Measurements from ENCODE around the gene AHNAK2.

GRCh38 chr14:104942586-104942985 lies 35.6 kb downstream of the AHNAK2 start:
- TF ChIP-seq ZNF444 (CRISPR knock-in tag; IDR thresholded peaks at IDR 0.05), result no peak
- no peak for TF ChIP-seq CBX5 (IDR thresholded peaks at IDR 0.05; ENCODE audit: borderline replicate concordance, low read depth)
- TF ChIP-seq, protein P1, sequence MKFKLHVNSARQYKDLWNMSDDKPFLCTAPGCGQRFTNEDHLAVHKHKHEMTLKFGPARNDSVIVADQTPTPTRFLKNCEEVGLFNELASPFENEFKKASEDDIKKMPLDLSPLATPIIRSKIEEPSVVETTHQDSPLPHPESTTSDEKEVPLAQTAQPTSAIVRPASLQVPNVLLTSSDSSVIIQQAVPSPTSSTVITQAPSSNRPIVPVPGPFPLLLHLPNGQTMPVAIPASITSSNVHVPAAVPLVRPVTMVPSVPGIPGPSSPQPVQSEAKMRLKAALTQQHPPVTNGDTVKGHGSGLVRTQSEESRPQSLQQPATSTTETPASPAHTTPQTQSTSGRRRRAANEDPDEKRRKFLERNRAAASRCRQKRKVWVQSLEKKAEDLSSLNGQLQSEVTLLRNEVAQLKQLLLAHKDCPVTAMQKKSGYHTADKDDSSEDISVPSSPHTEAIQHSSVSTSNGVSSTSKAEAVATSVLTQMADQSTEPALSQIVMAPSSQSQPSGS (CRISPR knock-in tag; IDR thresholded peaks at IDR 0.05), result no peak
- TF ChIP-seq, protein P2, sequence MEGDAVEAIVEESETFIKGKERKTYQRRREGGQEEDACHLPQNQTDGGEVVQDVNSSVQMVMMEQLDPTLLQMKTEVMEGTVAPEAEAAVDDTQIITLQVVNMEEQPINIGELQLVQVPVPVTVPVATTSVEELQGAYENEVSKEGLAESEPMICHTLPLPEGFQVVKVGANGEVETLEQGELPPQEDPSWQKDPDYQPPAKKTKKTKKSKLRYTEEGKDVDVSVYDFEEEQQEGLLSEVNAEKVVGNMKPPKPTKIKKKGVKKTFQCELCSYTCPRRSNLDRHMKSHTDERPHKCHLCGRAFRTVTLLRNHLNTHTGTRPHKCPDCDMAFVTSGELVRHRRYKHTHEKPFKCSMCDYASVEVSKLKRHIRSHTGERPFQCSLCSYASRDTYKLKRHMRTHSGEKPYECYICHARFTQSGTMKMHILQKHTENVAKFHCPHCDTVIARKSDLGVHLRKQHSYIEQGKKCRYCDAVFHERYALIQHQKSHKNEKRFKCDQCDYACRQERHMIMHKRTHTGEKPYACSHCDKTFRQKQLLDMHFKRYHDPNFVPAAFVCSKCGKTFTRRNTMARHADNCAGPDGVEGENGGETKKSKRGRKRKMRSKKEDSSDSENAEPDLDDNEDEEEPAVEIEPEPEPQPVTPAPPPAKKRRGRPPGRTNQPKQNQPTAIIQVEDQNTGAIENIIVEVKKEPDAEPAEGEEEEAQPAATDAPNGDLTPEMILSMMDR (IDR thresholded peaks at IDR 0.05 in 2 of 3, conservative IDR thresholded peaks at IDR 0.05 in 1 of 3; ENCODE audit: insufficient read depth in 2 of 3, low read depth in 1 of 3, low read length in 3 of 3), result no peak
- TF ChIP-seq CBX2 (IDR thresholded peaks at IDR 0.05; ENCODE audit: insufficient read depth, low read length, poor library complexity, severe bottlenecking), result no peak
- TF ChIP-seq POLR2A (conservative IDR thresholded peaks at IDR 0.05), result no peak
- no peak for TF ChIP-seq ZNF174 (CRISPR knock-in tag; IDR thresholded peaks at IDR 0.05)
- no peak for TF ChIP-seq ZNF124 (CRISPR knock-in tag; IDR thresholded peaks at IDR 0.05)

Data from K562 (cell line).